K562 (cell line): ENCODE data around the gene UTP11. TPM values are rescaled to one million over a fixed set of nuclear protein-coding genes. Genes with fewer than 3 reads are reported as not detected.

Experiments
- CREB1 ChIP-seq, 2 experiments: sonication (generic) in 1 of 2; formaldehyde crosslinking in 1 of 2; IDR thresholded peaks; 2 replicates each; pipeline versions ENCODE4 v1.6.1 to v1.8.0; 2012 to 2022; ENCODE audit warnings: inconsistent platforms in 1 of 2, mild to moderate bottlenecking in 1 of 2, missing genetic modification reagents in 1 of 2, moderate library complexity in 1 of 2
- CREM ChIP-seq: IDR thresholded peaks from 2 replicates; pipeline ENCODE4 v1.6.1; 2014; ENCODE audit warnings: antibody characterized with exemption, low read depth
- E2F6 ChIP-seq, 2 experiments: IDR thresholded peaks; 2 replicates each; pipeline ENCODE4 v1.6.1; 2011; ENCODE audit warnings: borderline replicate concordance in 1 of 2, control low read depth in 1 of 2, low read depth in 1 of 2, low read length in 1 of 2, mild to moderate bottlenecking in 1 of 2, mixed read lengths in 1 of 2, moderate library complexity in 1 of 2; ENCODE audit not compliant: insufficient read depth in 1 of 2, insufficient read length in 1 of 2, poor library complexity in 1 of 2, severe bottlenecking in 1 of 2; ENCODE audit errors: extremely low read depth in 1 of 2
- ETS1 ChIP-seq: conservative IDR thresholded peaks from 2 replicates; pipeline ENCODE4 v1.6.1; 2011; ENCODE audit warnings: low read depth, mild to moderate bottlenecking, low read length; ENCODE audit not compliant: control insufficient read depth
- JUN ChIP-seq, 2 experiments: sonication (generic) in 1 of 2; formaldehyde crosslinking in 1 of 2; IDR thresholded peaks; 2 replicates each; pipeline versions ENCODE4 v1.6.1 to v1.8.0; 2012 to 2022; ENCODE audit warnings: borderline replicate concordance in 2 of 2, mild to moderate bottlenecking in 2 of 2, improper control_type of control experiment in 1 of 2, low read depth in 1 of 2, low read length in 1 of 2, missing genetic modification reagents in 1 of 2
- MNT ChIP-seq, 2 experiments: fragments of 450-650 bp; conservative IDR thresholded peaks; 2 replicates each; pipeline ENCODE4 v1.6.1; 2017; ENCODE audit warnings: mild to moderate bottlenecking in 2 of 2, moderate library complexity in 2 of 2
- NBN ChIP-seq: fragments of 450-650 bp; IDR thresholded peaks from 2 replicates; pipeline ENCODE4 v1.6.1; 2016; ENCODE audit warnings: low read depth, mild to moderate bottlenecking
- NFIC ChIP-seq: fragments of 450-650 bp; IDR thresholded peaks from 2 replicates; pipeline ENCODE4 v1.6.1; 2017; ENCODE audit warnings: mild to moderate bottlenecking, inconsistent platforms
- NR2C1 ChIP-seq, 2 experiments: fragments of 450-650 bp; IDR thresholded peaks; 2 replicates each; pipeline ENCODE4 v1.6.1; 2017; ENCODE audit warnings: mild to moderate bottlenecking in 2 of 2, antibody characterized with exemption in 1 of 2, inconsistent platforms in 1 of 2, missing compliant biosample characterization in 1 of 2, missing genetic modification characterization in 1 of 2
- PHB2 ChIP-seq: fragments of 450-650 bp; IDR thresholded peaks from 2 replicates; pipeline ENCODE4 v1.6.1; 2017; ENCODE audit warnings: low read depth
- POLR2A ChIP-seq: fragments of 450-650 bp; conservative IDR thresholded peaks from 2 replicates; pipeline ENCODE4 v1.6.1; 2016
- TBP ChIP-seq: optimal IDR thresholded peaks from 2 replicates; pipeline ENCODE3; 2011; ENCODE audit warnings: low read depth, low read length, improper control_type of control experiment
- THRAP3 ChIP-seq: fragments of 450-650 bp; IDR thresholded peaks from 2 replicates; pipeline ENCODE4 v1.6.1; 2016; ENCODE audit warnings: mild to moderate bottlenecking, inconsistent platforms, borderline replicate concordance
- ZBTB11 ChIP-seq, 3 experiments: fragments of 200-800 bp in 1 of 3; fragments of 250-450 bp in 1 of 3; fragments of 450-650 bp in 1 of 3; sonication (Bioruptor Pico) in 1 of 3; sonication (Bioruptor generic) in 1 of 3; formaldehyde crosslinking in 1 of 3; IDR thresholded peaks; 2 replicates each; pipeline versions ENCODE4 v1.6.1 to v1.8.0; 2016 to 2022; ENCODE audit warnings: mild to moderate bottlenecking in 2 of 3, missing genetic modification characterization in 2 of 3, missing compliant biosample characterization in 1 of 3, moderate library complexity in 1 of 3
- ZC3H4 ChIP-seq: sonication (generic); formaldehyde crosslinking; IDR thresholded peaks from 2 replicates; pipeline ENCODE4 v1.9.0; 2021; ENCODE audit warnings: missing genetic modification reagents, borderline replicate concordance
- ZNF511 ChIP-seq: sonication (generic); formaldehyde crosslinking; IDR thresholded peaks from 2 replicates; pipeline ENCODE4 v1.8.0; 2022; ENCODE audit warnings: mild to moderate bottlenecking, missing genetic modification reagents
- ZNF583 ChIP-seq: fragments of 250-450 bp; sonication (Bioruptor Pico); IDR thresholded peaks from 2 replicates; pipeline ENCODE4 v1.4.0; 2020
- polyA plus RNA-seq, 8 experiments: library from polyadenylated mRNA; depleted of rRNA in 4 of 8; stranded (reverse) in 5 of 8; unstranded in 3 of 8; fragments of >200 nt; fragmentation: Nextera tagmentation in 2 of 8; fragmentation: Illumina TruSeq in 1 of 8; extraction: Ambion mirVana in 2 of 8; extraction: Trizol in 1 of 8; gene quantifications; 2 replicates each; pipeline versions ENCODE4 v1.2.1 to v1.2.3, GENCODE V29; 2011 to 2014; ENCODE audit warnings: inconsistent platforms in 1 of 8, missing spikeins in 1 of 8
- total RNA-seq, 7 experiments: library from RNA; depleted of rRNA in 6 of 7; stranded (reverse); fragments of >200 nt in 6 of 7; fragmentation: Illumina TruSeq in 2 of 7; extraction: Trizol in 2 of 7; gene quantifications; 2 replicates each; pipeline versions ENCODE4 v1.2.1 to v1.2.3, GENCODE V29; 2011 to 2021; ENCODE audit warnings: low replicate concordance in 1 of 7

UTP11 gene
- total and polyA plus RNA-seq, 9 of the 15 experiments (the other 6 are each of a cell fraction or from before 2014, with no cell fraction given): 91.1 to 378 (median 221) TPM

- no peak for TF ChIP-seq CREB1 (IDR thresholded peaks at IDR 0.05)
- no peak for TF ChIP-seq CREB1 (CRISPR knock-in tag; IDR thresholded peaks at IDR 0.05)
- no peak for TF ChIP-seq THRAP3
- TF ChIP-seq TBP: peak; percentile 90
- 0 out of 2 replicates have a peak, but pooled peaks have one; percentile 34 for TF ChIP-seq ZNF583
- TF ChIP-seq ETS1: peak; percentile 50; the same call in 1 of the 2 replicates
- 0 out of 2 replicates have a peak, but pooled peaks have one; percentile 50 for TF ChIP-seq POLR2A
- TF ChIP-seq NR2C1 (IDR thresholded peaks at IDR 0.05): no peak
- TF ChIP-seq NR2C1 (tag; IDR thresholded peaks at IDR 0.05): no peak
- peak; percentile 33; the same call in 1 of the 2 replicates for TF ChIP-seq CREM
- no peak for TF ChIP-seq NFIC
- no peak for TF ChIP-seq ZC3H4 (CRISPR knock-in tag)
- TF ChIP-seq ZNF511: 0 out of 2 replicates have a peak, but pooled peaks have one; percentile 14
- peak; percentile 25; the same call in 1 of the 2 replicates for TF ChIP-seq JUN (IDR thresholded peaks at IDR 0.05; ENCODE audit: borderline replicate concordance, low read depth, low read length)
- no peak for TF ChIP-seq JUN (CRISPR knock-in tag; IDR thresholded peaks at IDR 0.05; ENCODE audit: borderline replicate concordance)
- TF ChIP-seq E2F6 (IDR thresholded peaks at IDR 0.05; ENCODE audit: borderline replicate concordance in 1 of 2, extremely low read depth in 1 of 2, insufficient read depth in 1 of 2, insufficient read length in 1 of 2, low read depth in 1 of 2, low read length in 1 of 2, poor library complexity in 1 of 2, severe bottlenecking in 1 of 2): peak in 1 of 2 experiments; percentile 44
- no peak for TF ChIP-seq PHB2
- no peak for TF ChIP-seq NBN
- TF ChIP-seq ZBTB11 (CRISPR knock-in tag; IDR thresholded peaks at IDR 0.05): 0 out of 6 replicates have a peak, but pooled peaks of 1 of the 3 experiments have one; percentile 14
- no peak for TF ChIP-seq MNT (conservative IDR thresholded peaks at IDR 0.05)
These were observed 7.1 kb upstream of the UTP11 start, which contains the start of gene FHL3 (continued) for GRCh38 chr1:38005195-38006007.
